ENCODE measurements around the gene ASPSCR1. TPM values are rescaled to one million over a fixed set of nuclear protein-coding genes. Genes with fewer than 3 reads are reported as not detected.

The ASPSCR1 gene
- total RNA-seq, 1 experiment from 2014 or later: 40.6 TPM

- Histone ChIP-seq H3K27ac (no peak overlapping the region), H3K27me3 (no peaks in the 10 kb centered on the region), H3K9me3 (replicated peaks) (no peaks in the 10 kb centered on the region), H3K4me3 (no peak overlapping the region), H3K4me1 (peaks cover 7% of the 10 kb centered on the region; the same call in 1 of the 2 replicates), H3K36me3 (no peaks in the 10 kb centered on the region)
- no peak for DNase-seq
Observed at GRCh38 chr17:82020572-82021106, 43.2 kb downstream of the ASPSCR1 start.

- H3K36me3 ChIP-seq: no peaks in the 10 kb centered on the region
- no peaks in the 10 kb centered on the region for H3K9me3 ChIP-seq (replicated peaks)
- peak; percentile 90 to 91 for DNase-seq
- peak overlapping the region; percentile 89 for H3K4me3 ChIP-seq
- H3K27ac ChIP-seq: no peak overlapping the region
- H3K4me1 ChIP-seq: peaks cover 7% of the 10 kb centered on the region; the same call in 1 of the 2 replicates
- no peaks in the 10 kb centered on the region for H3K27me3 ChIP-seq
Observed at GRCh38 chr17:82021107-82021899, 43.9 kb downstream of the ASPSCR1 start.

GRCh38 chr17:82021900-82022309, 44.5 kb downstream of the ASPSCR1 start:
- no peak overlapping the region; the same call in 1 of the 2 replicates for H3K27ac ChIP-seq
- H3K4me3 ChIP-seq: peak overlapping the region; percentile 89

GRCh38 chr17:82022310-82022980, 45.0 kb downstream of the ASPSCR1 start, which contains the start of gene CENPX:
TSS of gene CENPX (minus strand) at chr17:82022878. CDS start at chr17:82022861, 17 bp downstream.
- no peaks in the 10 kb centered on the region for H3K27me3 ChIP-seq
- H3K4me3 ChIP-seq: peak within 1 kb of the TSS; percentile 89
- DNase-seq: peak in 1 of 2 experiments; percentile 66
- peaks cover 7% of the 10 kb centered on the region; the same call in 1 of the 2 replicates for H3K4me1 ChIP-seq
- no peaks in the 10 kb centered on the region for H3K36me3 ChIP-seq
- H3K27ac ChIP-seq: peak within 1 kb of the TSS; percentile 35
- no peaks in the 10 kb centered on the region for H3K9me3 ChIP-seq (replicated peaks)

More at GRCh38 chr17:82021900-82022309, 44.5 kb downstream of the ASPSCR1 start:
- no peaks in the 10 kb centered on the region for H3K9me3 ChIP-seq (replicated peaks)
- DNase-seq: peak in 1 of 2 experiments; percentile 46
- H3K36me3 ChIP-seq: no peaks in the 10 kb centered on the region
- H3K27me3 ChIP-seq: no peaks in the 10 kb centered on the region
- H3K4me1 ChIP-seq: peaks cover 7% of the 10 kb centered on the region; the same call in 1 of the 2 replicates

GRCh38 chr17:82022981-82023446, 45.6 kb downstream of the ASPSCR1 start, which contains the start of gene LRRC45:
TSS of gene LRRC45 (plus strand) at chr17:82023305. CDS start at chr17:82023644, 339 bp downstream.
- Histone ChIP-seq H3K4me3 (peak within 1 kb of the TSS; percentile 89), H3K36me3 (no peaks in the 10 kb centered on the region), H3K9me3 (replicated peaks) (no peaks in the 10 kb centered on the region), H3K27me3 (no peaks in the 10 kb centered on the region), H3K27ac (peak within 1 kb of the TSS; percentile 35), H3K4me1 (peaks cover 7% of the 10 kb centered on the region; the same call in 1 of the 2 replicates)
- peak; percentile 100 for DNase-seq

GRCh38 chr17:82023447-82024241, 46.2 kb downstream of the ASPSCR1 start:
- no peaks in the 10 kb centered on the region for H3K36me3 ChIP-seq
- peaks cover 7% of the 10 kb centered on the region; the same call in 1 of the 2 replicates for H3K4me1 ChIP-seq
- no peaks in the 10 kb centered on the region for H3K27me3 ChIP-seq
- H3K4me3 ChIP-seq: peak overlapping the region; percentile 72
- H3K9me3 ChIP-seq (replicated peaks): no peaks in the 10 kb centered on the region
- peak overlapping the region; percentile 29; the same call in 1 of the 2 replicates for H3K27ac ChIP-seq
- peak; percentile 81 to 83 for DNase-seq

- H3K36me3 ChIP-seq: no peaks in the 10 kb centered on the region
- peaks cover 7% of the 10 kb centered on the region; the same call in 1 of the 2 replicates for H3K4me1 ChIP-seq
- no peak overlapping the region for H3K4me3 ChIP-seq
- H3K27me3 ChIP-seq: no peaks in the 10 kb centered on the region
- no peak overlapping the region for H3K27ac ChIP-seq
- no peak for DNase-seq
- no peaks in the 10 kb centered on the region for H3K9me3 ChIP-seq (replicated peaks)
Observed at GRCh38 chr17:82024859-82025258, 47.4 kb downstream of the ASPSCR1 start.

GRCh38 chr17:82025401-82026107, 48.1 kb downstream of the ASPSCR1 start:
- Histone ChIP-seq H3K27ac (no peak overlapping the region), H3K4me1 (peaks cover 7% of the 10 kb centered on the region; the same call in 1 of the 2 replicates), H3K4me3 (no peak overlapping the region), H3K36me3 (no peaks in the 10 kb centered on the region), H3K9me3 (replicated peaks) (no peaks in the 10 kb centered on the region), H3K27me3 (no peaks in the 10 kb centered on the region)
- DNase-seq: no peak

- Histone ChIP-seq H3K36me3 (no peaks in the 10 kb centered on the region), H3K4me3 (no peak overlapping the region), H3K27ac (no peak overlapping the region), H3K4me1 (no peaks in the 10 kb centered on the region; the same call in 1 of the 2 replicates), H3K27me3 (no peaks in the 10 kb centered on the region), H3K9me3 (replicated peaks) (no peaks in the 10 kb centered on the region)
- no peak for DNase-seq
Observed at GRCh38 chr17:82028246-82028645, 50.8 kb downstream of the ASPSCR1 start.

GRCh38 chr17:82028966-82029365, 51.5 kb downstream of the ASPSCR1 start:
- Histone ChIP-seq H3K27ac (no peak overlapping the region), H3K4me3 (no peak overlapping the region), H3K9me3 (replicated peaks) (no peaks in the 10 kb centered on the region), H3K36me3 (no peaks in the 10 kb centered on the region), H3K4me1 (no peaks in the 10 kb centered on the region; the same call in 1 of the 2 replicates), H3K27me3 (no peaks in the 10 kb centered on the region)
- no peak for DNase-seq

- DNase-seq: no peak
- H3K27me3 ChIP-seq: no peaks in the 10 kb centered on the region
- H3K27ac ChIP-seq: no peak overlapping the region
- H3K9me3 ChIP-seq (replicated peaks): no peaks in the 10 kb centered on the region
- H3K4me3 ChIP-seq: no peak overlapping the region
- no peaks in the 10 kb centered on the region; the same call in 1 of the 2 replicates for H3K4me1 ChIP-seq
- H3K36me3 ChIP-seq: no peaks in the 10 kb centered on the region
Observed at GRCh38 chr17:82029391-82029790, 52.0 kb downstream of the ASPSCR1 start.

GRCh38 chr17:82029990-82030469, 52.6 kb downstream of the ASPSCR1 start:
- DNase-seq: no peak
- Histone ChIP-seq H3K4me3 (no peak overlapping the region), H3K27me3 (no peaks in the 10 kb centered on the region), H3K9me3 (replicated peaks) (no peaks in the 10 kb centered on the region), H3K36me3 (no peaks in the 10 kb centered on the region), H3K4me1 (no peaks in the 10 kb centered on the region; the same call in 1 of the 2 replicates), H3K27ac (no peak overlapping the region)

All from SJCRH30 (cell line).